Chondrocyte (in vitro differentiated cells): ENCODE data around the gene NIF3L1. TPM values are rescaled to one million over a fixed set of nuclear protein-coding genes. Genes with fewer than 3 reads are reported as not detected.

Experiments used
- DNase-seq: peaks from one replicate; pipeline ENCODE4 v3.0.0; 2021; ENCODE audit warnings: mixed read lengths, low spot score
- H3K27ac Mint-ChIP-seq: one replicate; pipeline ENCODE4 v1.8.0; 2021; ENCODE audit warnings: mild to moderate bottlenecking, moderate library complexity, mixed read lengths; ENCODE audit not compliant: unreplicated experiment
- H3K27me3 Mint-ChIP-seq: 2 replicates; pipeline ENCODE4 v1.8.0; 2021; ENCODE audit warnings: low read depth, mixed read lengths
- H3K36me3 Mint-ChIP-seq: 2 replicates; pipeline ENCODE4 v1.8.0; 2021; ENCODE audit warnings: low read depth, mixed read lengths
- H3K4me1 Mint-ChIP-seq: 2 replicates; pipeline ENCODE4 v1.8.0; 2021; ENCODE audit warnings: low read depth, mild to moderate bottlenecking, mixed read lengths
- H3K4me3 Mint-ChIP-seq: one replicate; pipeline ENCODE4 v1.8.0; 2021; ENCODE audit warnings: mild to moderate bottlenecking, moderate library complexity, mixed read lengths; ENCODE audit not compliant: unreplicated experiment
- H3K9me3 Mint-ChIP-seq: 2 replicates; pipeline ENCODE4 v1.8.0; 2021; ENCODE audit warnings: low read depth, mixed read lengths
- CTCF ChIP-seq: fragments of 200-600 bp; sonication (generic); IDR thresholded peaks from 2 replicates; pipeline ENCODE4 v1.5.0; 2021; ENCODE audit warnings: antibody characterized with exemption, mild to moderate bottlenecking, moderate library complexity
- long read RNA-seq: library from polyadenylated mRNA; stranded (forward); transcript quantifications from one replicate; pipeline ENCODE4 v2.0.0, GENCODE V29; 2021
- total RNA-seq: library from RNA; stranded (reverse); gene quantifications from 3 replicates; pipeline ENCODE4 v1.2.1, GENCODE V29; 2021

The NIF3L1 gene
- total RNA-seq: 14.8 to 22.2 TPM (median 17.5 TPM) in 3 replicates
- long read RNA-seq, transcript NIF3L1-202 (7 exons, 1,680 nt): major isoform, 5 of 18 reads
- long read RNA-seq, partial matches to known transcripts: 3 of 18 reads
- long read RNA-seq, other reads (novel, unspliced or antisense): 9 of 18 reads

- TF ChIP-seq CTCF: peak; percentile 39
- peaks cover 37% of the 10 kb centered on the region for H3K4me1 Mint-ChIP-seq
- peaks cover 5% of the 10 kb centered on the region for H3K36me3 Mint-ChIP-seq
Observed at GRCh38 chr2:200888704-200889625, at the start of gene NIF3L1, which contains the start of gene PPIL3. NIF3L1 (plus strand) TSS chr2:200889371; CDS start chr2:200891944, 2,573 bp downstream. PPIL3 (minus strand) TSS chr2:200889077; CDS start chr2:200887615, 1,462 bp downstream.

GRCh38 chr2:200839513-200839912 lies 49.7 kb upstream of the NIF3L1 start:
- Mint-ChIP-seq H3K36me3 (no peaks in the 10 kb centered on the region), H3K4me1 (no peaks in the 10 kb centered on the region), H3K4me3 (no peak overlapping the region), H3K9me3 (peaks cover 11% of the 10 kb centered on the region), H3K27ac (no peak overlapping the region), H3K27me3 (no peaks in the 10 kb centered on the region)
- no peak for TF ChIP-seq CTCF
- DNase-seq: no peak

More at GRCh38 chr2:200888704-200889625, at the start of gene NIF3L1, which contains the start of gene PPIL3:
- Mint-ChIP-seq H3K4me3 (peak within 1 kb of the TSS; percentile 97), H3K27me3 (no peaks in the 10 kb centered on the region), H3K9me3 (no peaks in the 10 kb centered on the region), H3K27ac (peak within 1 kb of the TSS; percentile 100)
- DNase-seq: peak; percentile 98

GRCh38 chr2:200843993-200844948 lies 44.9 kb upstream of the NIF3L1 start:
- no peak overlapping the region for H3K27ac Mint-ChIP-seq
- no peaks in the 10 kb centered on the region for H3K36me3 Mint-ChIP-seq
- no peaks in the 10 kb centered on the region for H3K9me3 Mint-ChIP-seq
- H3K27me3 Mint-ChIP-seq: no peaks in the 10 kb centered on the region
- peak; percentile 89 for DNase-seq
- H3K4me1 Mint-ChIP-seq: no peaks in the 10 kb centered on the region
- TF ChIP-seq CTCF: no peak
- no peak overlapping the region for H3K4me3 Mint-ChIP-seq

GRCh38 chr2:200845194-200845593 lies 44.0 kb upstream of the NIF3L1 start:
- H3K27me3 Mint-ChIP-seq: no peaks in the 10 kb centered on the region
- H3K4me3 Mint-ChIP-seq: no peak overlapping the region
- peak; percentile 85 for DNase-seq
- H3K4me1 Mint-ChIP-seq: no peaks in the 10 kb centered on the region
- H3K27ac Mint-ChIP-seq: no peak overlapping the region
- no peaks in the 10 kb centered on the region for H3K36me3 Mint-ChIP-seq
- TF ChIP-seq CTCF: no peak
- H3K9me3 Mint-ChIP-seq: no peaks in the 10 kb centered on the region
